Nephron progenitor cell (in vitro differentiated cells): ENCODE measurements around the gene PHACTR3.

Experiments
- DNase-seq: peaks from one replicate; pipeline ENCODE4 v3.0.0; 2021
- H3K27ac Mint-ChIP-seq: 2 replicates; pipeline ENCODE4 v1.8.0; 2021; ENCODE audit warnings: mild to moderate bottlenecking, moderate library complexity, mixed read lengths
- H3K27me3 Mint-ChIP-seq: 2 replicates; pipeline ENCODE4 v1.8.0; 2021; ENCODE audit warnings: mild to moderate bottlenecking, low read depth, mixed read lengths; ENCODE audit not compliant: poor library complexity
- H3K36me3 Mint-ChIP-seq: 2 replicates; pipeline ENCODE4 v1.8.0; 2021; ENCODE audit warnings: low read depth, mixed read lengths
- H3K4me1 Mint-ChIP-seq: 2 replicates; pipeline ENCODE4 v1.8.0; 2021; ENCODE audit warnings: mixed read lengths
- H3K4me3 Mint-ChIP-seq: 2 replicates; pipeline ENCODE4 v1.8.0; 2021; ENCODE audit warnings: mild to moderate bottlenecking, moderate library complexity, mixed read lengths
- H3K9me3 Mint-ChIP-seq: 2 replicates; pipeline ENCODE4 v1.8.0; 2021; ENCODE audit warnings: mild to moderate bottlenecking, moderate library complexity, mixed read lengths
- CTCF ChIP-seq: fragments of 200-600 bp; sonication (generic); IDR thresholded peaks from 2 replicates; pipeline ENCODE4 v1.5.0; 2021; ENCODE audit warnings: antibody characterized with exemption

The PHACTR3 gene

GRCh38 chr20:59774921-59775686, 170.8 kb downstream of the PHACTR3 start:
- no peaks in the 10 kb centered on the region for H3K4me1 Mint-ChIP-seq
- H3K27me3 Mint-ChIP-seq = peaks cover 13% of the 10 kb centered on the region
- peaks cover 82% of the 10 kb centered on the region for H3K9me3 Mint-ChIP-seq
- no peak overlapping the region for H3K4me3 Mint-ChIP-seq
- H3K27ac Mint-ChIP-seq = no peak overlapping the region
- DNase-seq = no peak
- H3K36me3 Mint-ChIP-seq = peaks cover 4% of the 10 kb centered on the region
- TF ChIP-seq CTCF = no peak

GRCh38 chr20:59775687-59776055, 171.3 kb downstream of the PHACTR3 start:
- Mint-ChIP-seq H3K27ac (no peak overlapping the region), H3K9me3 (peaks cover 81% of the 10 kb centered on the region), H3K4me1 (no peaks in the 10 kb centered on the region), H3K36me3 (peaks cover 4% of the 10 kb centered on the region), H3K27me3 (peaks cover 14% of the 10 kb centered on the region), H3K4me3 (no peak overlapping the region)
- DNase-seq = no peak
- no peak for TF ChIP-seq CTCF

- H3K27ac Mint-ChIP-seq = no peak overlapping the region
- H3K27me3 Mint-ChIP-seq = peaks cover 14% of the 10 kb centered on the region
- TF ChIP-seq CTCF = no peak
- peaks cover 4% of the 10 kb centered on the region for H3K36me3 Mint-ChIP-seq
- H3K4me3 Mint-ChIP-seq = no peak overlapping the region
- H3K4me1 Mint-ChIP-seq = no peaks in the 10 kb centered on the region
- peaks cover 80% of the 10 kb centered on the region for H3K9me3 Mint-ChIP-seq
- DNase-seq = no peak
These were observed 171.8 kb downstream of the PHACTR3 start for GRCh38 chr20:59776059-59776603.

GRCh38 chr20:59776626-59777330, 172.4 kb downstream of the PHACTR3 start:
- H3K4me1 Mint-ChIP-seq = no peaks in the 10 kb centered on the region
- peaks cover 4% of the 10 kb centered on the region for H3K36me3 Mint-ChIP-seq
- H3K4me3 Mint-ChIP-seq = no peak overlapping the region
- H3K9me3 Mint-ChIP-seq = peaks cover 76% of the 10 kb centered on the region
- TF ChIP-seq CTCF = no peak
- no peak for DNase-seq
- H3K27me3 Mint-ChIP-seq = peaks cover 14% of the 10 kb centered on the region
- no peak overlapping the region for H3K27ac Mint-ChIP-seq

- H3K4me3 Mint-ChIP-seq = no peak overlapping the region
- DNase-seq = no peak
These were observed 173.0 kb downstream of the PHACTR3 start for GRCh38 chr20:59777331-59777725.

More at GRCh38 chr20:59777331-59777725, 173.0 kb downstream of the PHACTR3 start:
- peaks cover 10% of the 10 kb centered on the region for H3K27me3 Mint-ChIP-seq
- H3K9me3 Mint-ChIP-seq = peaks cover 73% of the 10 kb centered on the region
- H3K36me3 Mint-ChIP-seq = peaks cover 2% of the 10 kb centered on the region
- no peaks in the 10 kb centered on the region for H3K4me1 Mint-ChIP-seq
- no peak for TF ChIP-seq CTCF
- H3K27ac Mint-ChIP-seq = no peak overlapping the region
